HEK293T (cell line): Measurements from ENCODE around the gene THOC1.

Experiments
- BHLHE40 ChIP-seq: fragments of 450-650 bp; IDR thresholded peaks from 2 replicates; pipeline ENCODE4 v1.6.1; 2016; ENCODE audit warnings: mild to moderate bottlenecking, moderate library complexity, borderline replicate concordance
- CTBP1 ChIP-seq: fragments of 450-650 bp; IDR thresholded peaks from 2 replicates; pipeline ENCODE4 v1.6.1; 2016; ENCODE audit warnings: borderline replicate concordance
- L3MBTL2 ChIP-seq: fragments of 450-650 bp; conservative IDR thresholded peaks from 2 replicates; pipeline ENCODE4 v1.6.1; 2016; ENCODE audit warnings: mild to moderate bottlenecking
- SP1 ChIP-seq: fragments of 450-650 bp; IDR thresholded peaks from 2 replicates; pipeline ENCODE4 v1.6.1; 2017
- TARDBP ChIP-seq: fragments of 450-650 bp; IDR thresholded peaks from 2 replicates; pipeline ENCODE4 v1.6.1; 2016

DNA sequence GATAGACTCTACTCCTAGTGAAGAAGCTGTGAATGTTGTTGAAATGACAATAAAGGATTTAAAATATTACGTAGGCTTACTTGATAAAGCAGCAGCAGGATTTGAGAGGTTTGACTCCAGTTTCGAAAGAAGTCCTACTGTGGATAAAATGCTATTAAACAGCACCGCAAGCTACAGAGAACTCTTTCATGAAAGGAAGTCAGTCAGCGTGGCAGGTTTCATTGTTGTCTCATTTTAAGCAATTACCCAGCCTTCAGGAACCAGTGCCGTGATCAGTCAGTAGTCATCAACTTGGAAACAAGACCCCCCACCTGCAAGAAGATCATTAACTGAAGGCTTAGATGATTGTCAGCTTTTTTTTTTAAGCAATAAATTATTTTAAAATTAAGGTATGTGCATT is 95.5 kb downstream of the THOC1 start:
- no peak for TF ChIP-seq BHLHE40
- no peak for TF ChIP-seq L3MBTL2
- no peak for TF ChIP-seq CTBP1
- TF ChIP-seq SP1: no peak
- no peak for TF ChIP-seq TARDBP
